Cardiac muscle cell (in vitro differentiated cells and primary cell): ENCODE measurements around the gene PLPP1. TPM values are rescaled to one million over a fixed set of nuclear protein-coding genes. Genes with fewer than 3 reads are reported as not detected.
A peak's percentile ranks its signal among the peaks of the same experiment; 100 is the strongest.

ENCODE experiments used
- DNase-seq, 2 donors: peaks; one replicate each; pipeline versions ENCODE4 v3.0.0 to v3.0.0-alpha.2; 2010 to 2017; ENCODE audit warnings: low read depth in 1 of 2, low spot score in 1 of 2
- H3K27ac ChIP-seq: fragments of 200-600 bp; sonication (generic); 2 replicates; pipeline ENCODE4 v1.5.1; 2016
- H3K27me3 ChIP-seq: fragments of 200-600 bp; sonication (generic); 2 replicates; pipeline ENCODE4 v1.6.0; 2016; ENCODE audit warnings: control low read depth
- H3K36me3 ChIP-seq: fragments of 200-600 bp; sonication (generic); 2 replicates; pipeline ENCODE4 v1.5.1; 2016; ENCODE audit warnings: control low read depth
- H3K4me1 ChIP-seq: fragments of 200-600 bp; sonication (generic); 2 replicates; pipeline ENCODE4 v1.8.1; 2017; ENCODE audit warnings: low read depth, mild to moderate bottlenecking, mixed run types
- H3K4me3 ChIP-seq: fragments of 200-600 bp; sonication (generic); 2 replicates; pipeline ENCODE4 v1.5.1; 2016; ENCODE audit warnings: mild to moderate bottlenecking
- H3K9me3 ChIP-seq: fragments of 200-600 bp; sonication (generic); 2 replicates; pipeline ENCODE4 v1.5.1; 2017; ENCODE audit warnings: low read depth, mild to moderate bottlenecking, control low read depth
- CTCF ChIP-seq: IDR thresholded peaks from 2 replicates; pipeline ENCODE4 v1.5.1; 2012; ENCODE audit warnings: low read depth, mild to moderate bottlenecking, low read length
- polyA plus RNA-seq: library from polyadenylated mRNA; unstranded; fragments of >200 nt; fragmentation: Nextera tagmentation; extraction: Ambion mirVana; gene quantifications from 2 replicates; pipeline ENCODE4 v1.2.1, GENCODE V29; 2016
- total RNA-seq: library from RNA; depleted of rRNA; stranded (reverse); fragments of >200 nt; gene quantifications from 2 replicates; pipeline ENCODE4 v1.2.3, GENCODE V29; 2016

Gene PLPP1
- total and polyA plus RNA-seq, 2 experiments from 2014 or later, result 37.5 to 68.4 TPM

- no peak for TF ChIP-seq CTCF
- H3K4me1 ChIP-seq, result peaks cover 6% of the 10 kb centered on the region
- peaks cover 7% of the 10 kb centered on the region for H3K36me3 ChIP-seq
- no peaks in the 10 kb centered on the region for H3K27me3 ChIP-seq
- no peak overlapping the region for H3K27ac ChIP-seq
- DNase-seq, result no peak
- H3K4me3 ChIP-seq, result no peak overlapping the region
- no peaks in the 10 kb centered on the region for H3K9me3 ChIP-seq
These were observed 105.0 kb downstream of the PLPP1 start for GRCh38 chr5:55429613-55430253.

DNA sequence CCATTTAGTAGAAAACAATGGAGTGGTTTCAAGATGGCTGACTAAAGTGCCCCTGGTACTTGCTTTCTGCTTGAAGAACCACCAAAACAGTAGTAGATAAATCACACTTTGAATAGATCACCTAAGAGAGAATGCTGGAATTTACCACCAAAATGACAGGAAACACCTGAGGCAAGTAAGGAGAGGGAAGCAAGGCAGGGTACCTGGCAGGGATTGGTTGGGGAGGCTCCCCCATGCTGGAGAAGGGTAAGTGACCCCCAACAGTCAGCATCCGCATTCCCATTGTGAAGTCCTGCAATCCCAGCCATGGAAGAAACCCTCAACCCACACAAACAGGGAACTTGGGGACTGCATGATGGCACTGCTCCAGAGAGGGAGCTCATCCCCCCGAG is 105.5 kb downstream of the PLPP1 start:
- no peak overlapping the region for H3K27ac ChIP-seq
- no peak for DNase-seq
- no peaks in the 10 kb centered on the region for H3K27me3 ChIP-seq
- no peak for TF ChIP-seq CTCF
- no peak overlapping the region for H3K4me3 ChIP-seq
- peaks cover 6% of the 10 kb centered on the region for H3K4me1 ChIP-seq
- H3K36me3 ChIP-seq, result peaks cover 13% of the 10 kb centered on the region
- H3K9me3 ChIP-seq, result no peaks in the 10 kb centered on the region

GRCh38 chr5:55427157-55427556 is 107.6 kb downstream of the PLPP1 start:
- no peaks in the 10 kb centered on the region for H3K9me3 ChIP-seq
- peak in 1 of 2 donors; percentile 67 for DNase-seq
- H3K27me3 ChIP-seq, result no peaks in the 10 kb centered on the region
- H3K36me3 ChIP-seq, result peaks cover 13% of the 10 kb centered on the region
- no peak overlapping the region for H3K27ac ChIP-seq
- H3K4me3 ChIP-seq, result no peak overlapping the region
- no peak for TF ChIP-seq CTCF
- H3K4me1 ChIP-seq, result peaks cover 6% of the 10 kb centered on the region

DNA sequence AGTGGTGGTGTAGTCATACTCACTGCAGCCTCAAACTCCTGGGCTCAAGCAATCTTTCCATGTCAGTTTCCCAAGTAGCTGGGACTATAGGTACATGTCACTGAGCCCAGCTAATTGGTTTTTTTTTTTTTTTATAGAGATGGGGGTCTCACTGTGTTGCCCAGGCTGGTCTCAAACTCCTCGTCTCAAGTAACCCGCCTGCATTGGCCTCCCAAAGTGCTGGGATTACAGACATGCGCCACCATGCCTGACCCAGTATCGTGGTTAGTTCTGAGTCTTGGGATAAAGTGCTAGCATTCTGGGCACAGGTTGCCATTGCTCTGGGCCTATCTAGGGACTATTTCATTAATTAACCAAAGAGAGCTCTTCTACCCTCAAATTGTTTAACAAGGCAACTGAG is 108.3 kb downstream of the PLPP1 start:
- Histone ChIP-seq H3K27ac (no peak overlapping the region), H3K27me3 (no peaks in the 10 kb centered on the region), H3K36me3 (peaks cover 13% of the 10 kb centered on the region), H3K4me3 (no peak overlapping the region), H3K4me1 (peaks cover 6% of the 10 kb centered on the region), H3K9me3 (no peaks in the 10 kb centered on the region)
- no peak for DNase-seq
- no peak for TF ChIP-seq CTCF

GRCh38 chr5:55421074-55421529 is 113.7 kb downstream of the PLPP1 start:
- Histone ChIP-seq H3K27ac (no peak overlapping the region), H3K9me3 (no peaks in the 10 kb centered on the region), H3K4me3 (no peak overlapping the region), H3K36me3 (peaks cover 16% of the 10 kb centered on the region), H3K27me3 (no peaks in the 10 kb centered on the region), H3K4me1 (peaks cover 10% of the 10 kb centered on the region)
- no peak for TF ChIP-seq CTCF
- no peak for DNase-seq
